ENCODE results near the gene EEF2KMT.

DNA sequence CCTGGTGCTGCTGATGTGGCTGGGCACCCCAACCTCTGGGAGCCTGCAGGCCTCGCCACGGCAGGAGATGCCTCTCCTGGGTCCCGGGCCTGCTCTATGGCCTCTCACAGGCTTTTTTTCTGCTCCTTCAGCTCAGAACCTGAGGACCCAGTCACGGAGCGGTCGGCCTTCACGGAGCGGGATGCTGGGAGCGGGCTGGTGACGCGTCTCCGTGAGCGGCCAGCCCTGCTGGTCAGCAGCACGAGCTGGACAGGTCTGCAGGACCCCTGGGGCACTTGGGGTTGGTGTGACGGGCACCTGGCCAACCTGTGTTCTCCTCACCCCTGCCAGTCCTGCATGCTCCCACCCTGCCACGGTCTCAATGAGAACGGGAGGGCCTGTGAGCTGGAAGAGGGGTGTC lies 19.0 kb downstream of the EEF2KMT start:
- no peak for TF ChIP-seq CTCF (IDR thresholded peaks at IDR 0.05)
- no peak for TF ChIP-seq EP300 (IDR thresholded peaks at IDR 0.05)
- TF ChIP-seq POLR2AphosphoS5 (IDR thresholded peaks at IDR 0.05): no peak
- no peak for TF ChIP-seq POLR2A (IDR thresholded peaks at IDR 0.05)
